Gastrocnemius medialis (tissue), 4 donors: Measurements from ENCODE around the gene PRRT4.

Experiments
- POLR2A ChIP-seq, 2 donors: fragments of 450-650 bp; IDR thresholded peaks; one replicate each; pipeline ENCODE4 v1.6.1; 2017; ENCODE audit warnings: antibody characterized with exemption in 2 of 2, mild to moderate bottlenecking in 2 of 2, moderate library complexity in 2 of 2
- TF ChIP-seq, protein P1 (sequence below), 5 experiments: fragments of 450-650 bp in 3 of 5; fragments of 200-600 bp in 2 of 5; sonication (generic) in 2 of 5; IDR thresholded peaks in 4 of 5; conservative IDR thresholded peaks in 1 of 5; 1 replicate in 4 of 5; 2 replicates in 1 of 5; pipeline ENCODE4 v1.5.1; 2016 to 2019; ENCODE audit warnings: antibody characterized with exemption in 5 of 5, mild to moderate bottlenecking in 3 of 5, moderate library complexity in 3 of 5

DNA sequence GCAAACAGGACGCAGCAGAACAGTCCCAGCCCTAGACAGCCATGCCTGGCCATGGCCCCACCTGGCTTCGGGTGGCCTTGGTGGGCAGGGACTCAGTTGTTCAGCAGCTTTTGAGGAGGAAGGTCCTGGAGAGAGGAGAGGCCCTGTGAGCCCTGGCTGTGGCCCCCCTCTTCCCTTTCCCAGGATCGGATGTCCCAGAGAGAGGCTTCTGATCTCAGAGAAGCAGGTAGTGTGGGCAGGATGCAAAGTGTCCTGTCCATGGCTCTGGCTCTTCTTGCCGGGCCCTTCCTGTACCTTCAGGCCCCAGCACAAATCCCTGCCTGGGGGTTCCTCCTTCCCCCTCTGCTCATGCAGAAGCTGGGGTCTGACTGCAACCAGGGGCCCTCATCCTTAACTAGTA, 1.6 kb downstream of the PRRT4 start:
- TF ChIP-seq, protein P1, sequence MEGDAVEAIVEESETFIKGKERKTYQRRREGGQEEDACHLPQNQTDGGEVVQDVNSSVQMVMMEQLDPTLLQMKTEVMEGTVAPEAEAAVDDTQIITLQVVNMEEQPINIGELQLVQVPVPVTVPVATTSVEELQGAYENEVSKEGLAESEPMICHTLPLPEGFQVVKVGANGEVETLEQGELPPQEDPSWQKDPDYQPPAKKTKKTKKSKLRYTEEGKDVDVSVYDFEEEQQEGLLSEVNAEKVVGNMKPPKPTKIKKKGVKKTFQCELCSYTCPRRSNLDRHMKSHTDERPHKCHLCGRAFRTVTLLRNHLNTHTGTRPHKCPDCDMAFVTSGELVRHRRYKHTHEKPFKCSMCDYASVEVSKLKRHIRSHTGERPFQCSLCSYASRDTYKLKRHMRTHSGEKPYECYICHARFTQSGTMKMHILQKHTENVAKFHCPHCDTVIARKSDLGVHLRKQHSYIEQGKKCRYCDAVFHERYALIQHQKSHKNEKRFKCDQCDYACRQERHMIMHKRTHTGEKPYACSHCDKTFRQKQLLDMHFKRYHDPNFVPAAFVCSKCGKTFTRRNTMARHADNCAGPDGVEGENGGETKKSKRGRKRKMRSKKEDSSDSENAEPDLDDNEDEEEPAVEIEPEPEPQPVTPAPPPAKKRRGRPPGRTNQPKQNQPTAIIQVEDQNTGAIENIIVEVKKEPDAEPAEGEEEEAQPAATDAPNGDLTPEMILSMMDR (IDR thresholded peaks at IDR 0.05 in 4 of 5, conservative IDR thresholded peaks at IDR 0.05 in 1 of 5): no peak
- no peak for TF ChIP-seq POLR2A (IDR thresholded peaks at IDR 0.05)
